Fibroblast of peridontal ligament (primary cell): ENCODE results near the gene SETX.
A peak's percentile ranks its signal among the peaks of the same experiment; 100 is the strongest.

Experiments
- DNase-seq: peaks from one replicate; pipeline ENCODE4 v3.0.0-alpha.2; 2010; ENCODE audit errors: extremely low read depth

SETX gene

DNA sequence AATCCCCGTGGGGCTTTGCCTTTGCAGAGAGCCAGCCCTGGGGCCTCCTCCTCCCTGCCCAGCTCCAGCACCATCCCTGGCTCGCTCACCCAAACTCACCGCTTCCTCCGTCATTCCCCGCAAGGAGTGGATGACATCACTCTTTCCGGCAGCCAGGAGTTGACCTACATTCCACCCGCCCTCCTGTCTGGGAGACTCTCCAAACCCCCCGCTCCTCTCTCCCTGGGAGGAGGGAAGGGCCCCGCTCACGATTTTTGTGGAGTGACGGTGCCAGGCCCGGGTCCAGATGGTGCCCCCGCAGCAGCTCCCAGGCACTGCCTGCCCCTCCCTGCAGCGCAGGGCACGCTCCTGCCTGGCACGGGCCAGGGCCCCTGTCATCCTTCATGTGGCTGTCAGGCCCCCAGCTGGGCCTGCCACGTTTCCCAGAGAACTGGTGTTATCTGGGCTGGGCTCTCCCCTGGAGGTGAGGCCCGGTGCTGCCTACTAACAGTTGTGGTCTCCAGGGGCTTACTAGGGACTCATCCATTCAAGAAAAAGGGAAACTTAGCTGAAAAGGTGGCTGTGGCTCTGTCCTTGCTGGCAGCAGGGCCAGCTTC lies 140.7 kb downstream of the SETX start:
- DNase-seq, result peak; percentile 71

GRCh38 chr9:132211570-132211969 lies 143.2 kb downstream of the SETX start:
- no peak for DNase-seq
